DMS79 treated with DMSO at 0.1 percent for 48 hours (cell line): ENCODE data around the gene NLRP6.
"Not testable (repeated sequence)": the region's sequence is repeated elsewhere in the genome, so short reads cannot be mapped to it uniquely, and the experiment has no call there.

Source experiments
- DNase-seq: peaks from one replicate; lab custom pipeline; 2025; lab: John Stamatoyannopoulos, UW

NLRP6 gene

GRCh38 chr11:256952-257737 lies 21.1 kb upstream of the NLRP6 start:
- no peak for DNase-seq

- no peak for DNase-seq
Observed at GRCh38 chr11:257766-258493, 20.3 kb upstream of the NLRP6 start.

- DNase-seq: no peak
Observed at GRCh38 chr11:259413-259812, 18.8 kb upstream of the NLRP6 start.

- DNase-seq: no peak
Observed at GRCh38 chr11:261624-262023, 16.6 kb upstream of the NLRP6 start.

GRCh38 chr11:266676-267439 lies 11.3 kb upstream of the NLRP6 start:
- DNase-seq: no peak

- no peak for DNase-seq
Observed at GRCh38 chr11:267491-267994, 10.7 kb upstream of the NLRP6 start.

GRCh38 chr11:268716-269145 lies 9.5 kb upstream of the NLRP6 start:
- not testable (repeated sequence) for DNase-seq

GRCh38 chr11:269146-269890 lies 8.9 kb upstream of the NLRP6 start:
- no peak for DNase-seq

- DNase-seq: no peak
Observed at GRCh38 chr11:270451-271318, 7.5 kb upstream of the NLRP6 start.

- DNase-seq: no peak
Observed at GRCh38 chr11:271319-271715, 6.9 kb upstream of the NLRP6 start.

- DNase-seq: no peak
Observed at GRCh38 chr11:272195-272930, 5.8 kb upstream of the NLRP6 start.

- no peak for DNase-seq
Observed at GRCh38 chr11:272931-273198, 5.3 kb upstream of the NLRP6 start.

- no peak for DNase-seq
Observed at GRCh38 chr11:276219-276618, 2.0 kb upstream of the NLRP6 start.

GRCh38 chr11:279040-279965 lies 1.1 kb downstream of the NLRP6 start:
- no peak for DNase-seq

- peak; percentile 5 for DNase-seq
Observed at GRCh38 chr11:279966-280705, 1.9 kb downstream of the NLRP6 start.

GRCh38 chr11:280706-281485 lies 2.7 kb downstream of the NLRP6 start:
- no peak for DNase-seq

GRCh38 chr11:281486-282161 lies 3.4 kb downstream of the NLRP6 start:
- DNase-seq: no peak
